Measurements from ENCODE around the gene LAMTOR1.

The LAMTOR1 gene

DNA sequence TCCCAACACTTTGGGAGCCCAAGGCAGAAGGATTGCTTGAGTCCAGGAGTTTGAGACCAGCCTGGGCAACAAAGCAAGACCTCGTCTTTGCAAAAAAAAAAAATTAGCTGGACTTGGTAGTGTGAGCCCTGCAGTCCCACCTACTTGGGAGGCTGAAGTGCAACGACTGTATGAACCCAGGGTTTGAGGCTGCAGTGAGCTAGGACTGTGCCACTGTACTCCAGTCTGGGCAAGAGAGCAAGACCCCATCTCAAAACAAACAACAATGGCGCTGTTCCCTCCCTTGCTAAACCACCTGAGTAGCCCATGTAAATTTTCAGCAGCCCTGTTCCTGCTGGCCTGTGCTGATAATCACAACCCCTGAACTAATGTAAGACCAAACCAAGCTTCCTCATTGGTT lies 3.1 kb downstream of the LAMTOR1 start:
- TF ChIP-seq, protein P1, sequence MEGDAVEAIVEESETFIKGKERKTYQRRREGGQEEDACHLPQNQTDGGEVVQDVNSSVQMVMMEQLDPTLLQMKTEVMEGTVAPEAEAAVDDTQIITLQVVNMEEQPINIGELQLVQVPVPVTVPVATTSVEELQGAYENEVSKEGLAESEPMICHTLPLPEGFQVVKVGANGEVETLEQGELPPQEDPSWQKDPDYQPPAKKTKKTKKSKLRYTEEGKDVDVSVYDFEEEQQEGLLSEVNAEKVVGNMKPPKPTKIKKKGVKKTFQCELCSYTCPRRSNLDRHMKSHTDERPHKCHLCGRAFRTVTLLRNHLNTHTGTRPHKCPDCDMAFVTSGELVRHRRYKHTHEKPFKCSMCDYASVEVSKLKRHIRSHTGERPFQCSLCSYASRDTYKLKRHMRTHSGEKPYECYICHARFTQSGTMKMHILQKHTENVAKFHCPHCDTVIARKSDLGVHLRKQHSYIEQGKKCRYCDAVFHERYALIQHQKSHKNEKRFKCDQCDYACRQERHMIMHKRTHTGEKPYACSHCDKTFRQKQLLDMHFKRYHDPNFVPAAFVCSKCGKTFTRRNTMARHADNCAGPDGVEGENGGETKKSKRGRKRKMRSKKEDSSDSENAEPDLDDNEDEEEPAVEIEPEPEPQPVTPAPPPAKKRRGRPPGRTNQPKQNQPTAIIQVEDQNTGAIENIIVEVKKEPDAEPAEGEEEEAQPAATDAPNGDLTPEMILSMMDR (IDR thresholded peaks at IDR 0.05; ENCODE audit: low read depth, low read length, missing control alignments), result no peak
- no peak overlapping the region for H3K4me3 ChIP-seq (replicated peaks; ENCODE audit: low read depth, low read length)
- DNase-seq (ENCODE audit: extremely low read depth, low read depth), result no peak

- TF ChIP-seq, protein P1 (IDR thresholded peaks at IDR 0.05; ENCODE audit: low read depth, low read length, missing control alignments), result no peak
- DNase-seq (ENCODE audit: extremely low read depth, low read depth), result no peak
- H3K4me3 ChIP-seq (replicated peaks; ENCODE audit: low read depth, low read length), result no peak overlapping the region
These were observed 4.4 kb downstream of the LAMTOR1 start for GRCh38 chr11:72098741-72099140.

DNA sequence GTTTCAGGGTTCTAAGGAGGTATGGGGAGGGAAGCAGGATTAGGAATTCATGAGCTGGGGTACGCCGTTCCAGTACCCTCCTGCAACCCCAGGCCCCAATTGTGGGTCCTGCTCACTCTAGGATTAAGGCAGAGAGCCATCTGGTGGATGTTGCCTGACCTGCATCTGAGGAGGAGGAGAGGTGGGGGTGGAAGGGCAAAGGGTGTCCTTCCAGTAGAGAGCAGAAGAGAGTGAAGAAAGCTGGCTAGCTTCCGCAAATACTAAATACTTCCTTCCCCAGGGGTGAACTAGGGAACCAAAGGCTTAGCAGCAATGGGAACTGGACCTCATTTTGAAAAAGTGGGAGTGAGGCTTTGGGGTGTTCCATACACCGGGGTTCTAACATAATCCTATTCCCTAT lies 11.8 kb downstream of the LAMTOR1 start:
- no peak overlapping the region for H3K4me3 ChIP-seq (replicated peaks; ENCODE audit: low read depth, low read length)
- no peak for DNase-seq (ENCODE audit: extremely low read depth, low read depth)
- TF ChIP-seq, protein P1 (IDR thresholded peaks at IDR 0.05; ENCODE audit: low read depth, low read length, missing control alignments), result peak; percentile 81

GRCh38 chr11:72088076-72088808 lies 14.9 kb downstream of the LAMTOR1 start:
- TF ChIP-seq, protein P1 (IDR thresholded peaks at IDR 0.05; ENCODE audit: low read depth, low read length, missing control alignments), result no peak
- DNase-seq (ENCODE audit: extremely low read depth, low read depth), result no peak
- H3K4me3 ChIP-seq (replicated peaks; ENCODE audit: low read depth, low read length), result no peak overlapping the region

DNA sequence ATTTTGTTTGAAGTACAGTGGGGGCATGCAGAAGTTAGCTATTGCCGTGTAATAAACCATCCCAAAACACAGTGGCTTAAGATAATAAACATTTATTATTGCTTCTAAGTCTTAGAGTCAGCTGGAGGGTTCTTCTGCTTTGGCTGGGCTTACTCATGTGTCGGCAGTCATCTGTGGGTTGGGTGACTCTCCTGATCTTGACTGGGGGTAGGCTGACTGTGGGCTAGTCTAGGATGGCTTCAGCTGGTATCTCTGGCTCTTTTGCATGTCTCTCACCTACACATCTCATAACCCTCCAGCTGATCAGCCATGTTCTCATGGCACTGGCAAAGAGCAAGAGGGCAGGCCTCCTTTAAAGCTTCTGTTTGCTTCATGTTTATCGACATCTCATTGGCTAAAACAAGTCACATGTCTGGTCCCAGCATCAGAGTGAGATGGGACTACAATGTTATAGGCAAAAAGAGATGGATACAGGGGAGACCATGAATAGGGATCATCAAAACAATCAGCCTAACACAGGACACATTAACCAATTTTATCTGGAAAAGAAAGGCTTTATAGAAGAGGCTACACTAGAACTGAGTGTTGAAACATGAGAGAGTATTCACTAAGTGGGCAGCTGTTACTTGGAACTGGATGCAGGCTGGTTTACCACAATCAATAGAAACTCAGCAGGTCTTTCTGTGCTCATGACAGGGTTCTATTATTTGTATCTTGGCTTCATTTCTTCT lies 17.3 kb downstream of the LAMTOR1 start:
- TF ChIP-seq, protein P1 (IDR thresholded peaks at IDR 0.05; ENCODE audit: low read depth, low read length, missing control alignments), result no peak
- no peak overlapping the region for H3K4me3 ChIP-seq (replicated peaks; ENCODE audit: low read depth, low read length)
- DNase-seq (ENCODE audit: extremely low read depth, low read depth), result no peak

DNA sequence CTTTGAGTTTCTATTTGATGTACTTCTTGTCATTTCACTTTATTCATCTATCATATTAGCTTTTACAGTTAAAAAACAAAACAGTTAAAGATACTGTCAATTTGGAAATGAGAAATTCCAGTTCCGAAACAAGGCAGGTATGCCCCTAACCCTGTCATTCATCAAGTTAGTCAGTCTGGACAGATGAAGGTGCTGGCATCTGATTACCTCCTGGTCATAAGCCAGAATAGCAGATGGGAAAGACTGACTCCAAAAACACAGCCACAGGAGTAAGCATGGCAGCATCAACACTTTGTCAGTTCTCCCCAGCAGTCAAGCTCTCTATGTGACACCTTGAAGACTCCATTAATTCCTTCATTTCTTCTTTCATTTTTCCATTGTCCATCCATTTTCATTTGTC lies 18.1 kb downstream of the LAMTOR1 start:
- H3K4me3 ChIP-seq (replicated peaks; ENCODE audit: low read depth, low read length), result no peak overlapping the region
- no peak for DNase-seq (ENCODE audit: extremely low read depth, low read depth)
- TF ChIP-seq, protein P1 (IDR thresholded peaks at IDR 0.05; ENCODE audit: low read depth, low read length, missing control alignments), result no peak

Measured in HFF-Myc (cell line).